ENCODE measurements around the gene FCRL6.

FCRL6 gene, protein sequence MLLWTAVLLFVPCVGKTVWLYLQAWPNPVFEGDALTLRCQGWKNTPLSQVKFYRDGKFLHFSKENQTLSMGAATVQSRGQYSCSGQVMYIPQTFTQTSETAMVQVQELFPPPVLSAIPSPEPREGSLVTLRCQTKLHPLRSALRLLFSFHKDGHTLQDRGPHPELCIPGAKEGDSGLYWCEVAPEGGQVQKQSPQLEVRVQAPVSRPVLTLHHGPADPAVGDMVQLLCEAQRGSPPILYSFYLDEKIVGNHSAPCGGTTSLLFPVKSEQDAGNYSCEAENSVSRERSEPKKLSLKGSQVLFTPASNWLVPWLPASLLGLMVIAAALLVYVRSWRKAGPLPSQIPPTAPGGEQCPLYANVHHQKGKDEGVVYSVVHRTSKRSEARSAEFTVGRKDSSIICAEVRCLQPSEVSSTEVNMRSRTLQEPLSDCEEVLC

DNA sequence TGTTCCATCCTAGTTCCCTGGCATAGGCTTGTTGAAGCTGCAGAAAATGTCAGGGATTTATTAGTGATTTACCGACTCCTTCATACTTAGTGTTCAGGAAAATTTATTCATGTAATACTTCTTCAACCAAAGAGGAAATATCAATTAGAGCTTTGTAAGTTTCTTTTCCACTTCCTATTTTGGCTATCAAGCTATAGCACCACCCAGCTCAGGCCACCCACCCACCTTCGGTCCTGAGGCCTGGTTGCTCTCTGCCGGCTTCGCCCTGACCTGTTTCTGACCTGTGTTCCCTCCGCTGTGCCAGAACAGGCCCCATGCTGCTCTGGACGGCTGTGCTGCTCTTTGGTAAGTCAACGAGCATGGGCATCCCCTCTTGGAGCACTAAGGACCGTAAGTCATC lies at the start of gene FCRL6:
TSS of gene FCRL6 (plus strand) at position 250 of the 400 bp plus-strand sequence. CDS start at position 315, 65 bp downstream.
- no peak for DNase-seq

GRCh38 chr1:159753386-159753785 lies 48.8 kb upstream of the FCRL6 start:
- no peak for DNase-seq

- DNase-seq: no peak
These were observed 46.6 kb upstream of the FCRL6 start for GRCh38 chr1:159755451-159756007.

- no peak for DNase-seq
These were observed 45.8 kb upstream of the FCRL6 start for GRCh38 chr1:159756397-159756796.

DNA sequence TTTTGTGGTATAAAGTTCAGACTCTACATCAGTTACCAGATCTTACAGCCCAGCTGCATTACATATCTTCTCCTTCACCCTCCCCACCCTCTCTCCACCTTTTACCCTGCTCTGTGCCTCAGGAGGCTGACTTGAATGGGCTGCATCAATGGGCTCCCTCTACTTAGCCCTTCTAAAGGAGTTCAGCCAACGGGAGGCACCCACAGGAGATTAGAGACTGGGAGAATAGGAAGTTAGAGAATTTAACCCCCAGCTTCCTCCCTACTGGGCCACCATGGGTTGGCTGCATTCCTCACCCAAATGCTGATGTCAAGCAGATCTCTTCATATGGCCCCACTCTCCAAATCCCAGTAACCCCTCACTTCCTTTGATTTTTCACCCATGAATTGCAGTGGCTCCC lies 38.5 kb upstream of the FCRL6 start:
- no peak for DNase-seq

GRCh38 chr1:159765806-159766205 lies 36.4 kb upstream of the FCRL6 start:
- DNase-seq: no peak

- no peak for DNase-seq
These were observed 30.8 kb upstream of the FCRL6 start for GRCh38 chr1:159771127-159771895.

DNA sequence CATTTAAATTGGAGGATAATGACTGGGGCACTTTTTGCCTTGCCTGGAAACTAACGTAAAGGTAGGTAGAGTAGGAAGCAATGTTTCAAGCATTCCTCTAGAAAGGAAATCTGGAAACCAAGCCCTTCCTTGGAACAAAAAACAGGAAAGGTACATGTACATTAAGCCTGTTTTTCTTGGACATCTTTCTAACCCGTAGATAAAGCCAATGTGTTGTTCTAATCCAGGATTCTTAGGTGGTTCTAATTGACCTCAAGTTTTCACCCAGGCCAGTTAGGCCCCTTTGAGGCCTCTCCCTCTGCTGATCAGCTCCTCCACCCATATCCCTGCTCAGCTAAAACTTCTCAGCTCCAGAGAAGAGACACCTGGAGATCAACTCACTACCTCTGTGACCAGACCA lies 27.7 kb upstream of the FCRL6 start:
- no peak for DNase-seq

- no peak for DNase-seq
These were observed 26.4 kb upstream of the FCRL6 start for GRCh38 chr1:159775716-159776115.

DNA sequence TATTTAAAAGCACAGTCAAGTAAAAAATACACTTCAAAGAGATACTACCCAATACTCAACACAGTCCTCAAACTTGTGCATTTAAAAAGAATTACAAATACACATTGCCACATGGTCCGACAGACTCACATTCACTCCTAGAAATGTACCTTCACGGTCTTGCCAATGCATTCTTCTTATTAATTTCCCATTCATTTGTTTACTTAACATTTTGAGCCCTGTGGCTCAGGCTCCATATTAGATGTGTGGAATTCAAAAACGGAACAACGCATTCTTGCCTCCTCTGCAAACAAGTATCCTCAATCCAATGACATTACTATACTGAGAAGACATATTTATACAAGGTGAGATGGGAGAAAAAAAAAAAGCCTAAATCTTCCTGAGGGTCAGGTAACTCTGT lies 23.9 kb upstream of the FCRL6 start:
- no peak for DNase-seq

GRCh38 chr1:159779403-159779851 lies 22.7 kb upstream of the FCRL6 start:
- DNase-seq: no peak

- peak; percentile 93 for DNase-seq
These were observed 21.3 kb upstream of the FCRL6 start, which contains the start of gene DUSP23 for GRCh38 chr1:159780583-159781582. Gene DUSP23 (plus strand): TSS chr1:159780962. CDS start chr1:159781101, 139 bp downstream.

GRCh38 chr1:159781992-159782391 lies 20.2 kb upstream of the FCRL6 start:
- DNase-seq: no peak

DNA sequence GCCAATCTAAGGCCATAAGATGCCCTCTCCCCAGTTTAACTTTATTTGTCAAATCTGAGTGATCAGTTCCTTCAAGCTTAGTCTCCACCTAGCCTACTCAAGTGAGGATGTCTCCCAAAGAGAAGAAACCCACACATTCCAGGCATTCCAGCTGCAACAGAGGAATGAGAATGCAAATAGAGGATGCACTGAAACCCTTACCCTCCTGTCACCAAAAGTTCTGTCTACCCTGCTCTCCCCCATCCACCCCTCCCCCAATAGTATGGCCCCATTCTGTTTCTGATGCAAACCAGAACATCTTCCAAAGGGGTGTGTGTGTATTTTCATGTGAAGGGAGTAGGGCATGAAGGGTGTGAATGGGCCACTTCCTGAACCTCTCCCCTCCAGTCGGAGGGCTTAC lies 18.4 kb upstream of the FCRL6 start:
- no peak for DNase-seq

GRCh38 chr1:159786465-159786864 lies 15.7 kb upstream of the FCRL6 start:
- DNase-seq: no peak

DNA sequence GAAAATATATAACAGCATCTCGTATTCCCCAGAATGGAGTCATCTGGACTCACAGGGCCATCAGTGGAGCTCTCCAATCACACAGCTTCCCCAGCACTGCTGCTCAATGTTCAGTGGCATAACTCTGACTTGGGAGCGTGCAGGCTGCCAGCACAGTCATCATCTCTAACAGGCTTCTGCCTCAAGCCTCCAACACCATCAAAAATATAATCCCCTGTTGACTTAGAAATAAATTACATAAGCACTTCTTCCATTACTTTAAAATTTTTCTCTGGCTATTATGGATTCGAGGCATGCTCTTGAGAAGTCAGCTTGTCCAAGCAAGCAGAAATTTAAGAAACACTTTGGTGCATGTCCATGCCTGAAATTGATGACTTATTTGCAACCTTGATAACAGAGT lies 15.2 kb upstream of the FCRL6 start:
- no peak for DNase-seq

GRCh38 chr1:159790237-159790917 lies 11.8 kb upstream of the FCRL6 start:
- peak; percentile 27 for DNase-seq

DNA sequence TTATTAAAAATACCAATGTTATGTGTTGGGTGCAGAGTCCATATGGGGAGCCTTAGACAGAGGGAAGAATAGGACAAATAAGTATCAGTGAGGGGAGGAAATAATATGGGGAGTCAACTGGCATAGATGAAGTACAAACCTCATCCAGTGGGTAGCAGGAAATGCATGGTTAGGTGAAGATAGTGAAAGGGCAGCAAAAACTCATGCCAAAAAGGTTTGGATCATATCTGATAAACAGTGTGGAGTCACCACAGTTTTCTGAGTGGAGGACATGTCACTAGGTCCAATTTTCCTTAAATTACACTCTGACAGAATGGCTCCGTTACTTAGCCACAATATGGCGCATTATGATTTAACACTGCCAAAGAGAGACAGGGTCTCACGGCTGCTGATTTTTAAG lies 11.1 kb upstream of the FCRL6 start:
- no peak for DNase-seq

- no peak for DNase-seq
These were observed 10.7 kb upstream of the FCRL6 start for GRCh38 chr1:159791461-159791860.

DNA sequence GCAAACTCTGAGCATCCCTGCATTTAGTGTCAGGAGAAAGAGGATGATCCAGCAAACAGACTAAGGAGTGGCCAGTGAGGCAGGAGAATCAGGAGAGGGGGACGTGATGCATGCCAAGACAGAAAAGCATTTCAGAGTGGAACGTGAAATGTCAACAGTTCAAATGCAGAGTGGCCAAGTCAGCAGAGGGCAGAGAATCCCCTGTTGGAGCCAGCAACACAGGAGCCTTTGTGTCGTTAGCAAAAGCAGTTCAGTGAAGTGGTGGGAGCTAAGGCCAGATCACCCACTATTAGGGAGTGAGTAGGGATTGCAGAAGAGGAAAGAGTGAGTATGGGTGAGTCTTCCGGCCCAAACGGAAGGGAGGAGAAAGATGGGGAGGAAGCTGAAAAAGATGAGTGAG lies 6.6 kb upstream of the FCRL6 start:
- no peak for DNase-seq

GRCh38 chr1:159798893-159799292 lies 3.3 kb upstream of the FCRL6 start:
- DNase-seq: peak; percentile 39

All from activated CD4-positive, alpha-beta T cell treated with anti-CD3 and anti-CD28 coated beads, Interleukin-2, amount 50 U/mL, for 16 hours (primary cell).